ENCODE data around the gene SLC18A3.

The SLC18A3 gene

GRCh38 chr10:49653273-49653929 lies 43.3 kb downstream of the SLC18A3 start:
- DNase-seq: no peak

- no peak for DNase-seq
Observed at GRCh38 chr10:49654036-49654693, 44.1 kb downstream of the SLC18A3 start.

DNA sequence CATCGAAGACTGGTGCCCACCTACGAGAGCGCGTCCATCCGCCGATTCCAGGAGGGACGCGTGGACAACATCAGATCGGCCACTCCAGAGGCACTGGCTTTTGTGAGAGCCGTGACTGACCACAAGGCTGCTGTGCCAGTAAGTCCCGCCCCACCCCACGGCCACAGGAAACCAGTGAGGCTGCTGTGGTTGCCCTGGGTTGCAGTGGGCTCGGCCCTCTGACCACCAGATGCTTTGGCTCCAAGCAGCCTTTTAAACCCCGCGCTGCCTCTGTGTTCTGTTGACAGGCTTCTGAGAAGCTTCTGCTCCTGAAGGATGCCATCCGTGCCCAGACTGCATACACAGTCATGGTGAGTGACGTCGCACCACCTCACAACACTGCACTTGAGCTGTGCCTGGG lies 45.0 kb downstream of the SLC18A3 start:
- DNase-seq: no peak

- no peak for DNase-seq
Observed at GRCh38 chr10:49656845-49657493, 46.9 kb downstream of the SLC18A3 start.

- no peak for DNase-seq
Observed at GRCh38 chr10:49657606-49658005, 47.5 kb downstream of the SLC18A3 start.

DNA sequence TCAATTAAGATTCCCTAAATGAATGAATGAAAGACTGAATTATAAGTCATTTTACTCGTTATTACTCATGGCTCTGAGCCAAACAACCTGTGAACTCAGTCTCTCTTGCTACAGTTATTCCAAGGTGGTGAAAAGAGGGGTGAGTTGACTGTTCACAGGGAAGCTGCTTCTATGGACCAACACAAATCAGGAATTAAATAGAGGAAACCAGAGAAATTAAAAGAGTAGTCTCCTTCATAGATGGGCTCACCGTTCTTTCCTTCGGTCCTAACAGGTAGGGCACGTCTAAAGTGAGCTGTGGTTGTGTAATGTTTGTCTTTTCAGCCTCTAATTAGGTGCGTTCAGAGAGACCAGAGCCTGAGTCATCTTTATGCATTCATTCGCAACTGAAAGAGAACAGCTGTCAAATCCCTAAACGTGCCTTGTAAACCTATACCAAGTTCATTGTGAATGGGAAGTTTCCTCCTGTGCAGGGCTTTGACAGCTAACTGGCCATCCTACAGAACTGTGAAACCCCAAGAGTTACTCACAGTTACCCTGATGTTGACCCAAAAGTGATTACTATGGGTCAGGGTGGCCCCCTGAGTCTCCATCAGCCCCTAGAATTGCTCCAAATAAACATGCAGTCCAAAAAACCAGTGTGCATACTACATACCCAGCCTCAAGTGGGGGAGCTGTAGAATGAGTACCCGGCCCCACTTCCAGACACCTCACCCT lies 51.2 kb downstream of the SLC18A3 start:
- DNase-seq: no peak

Data from activated naive CD4-positive, alpha-beta T cell treated with anti-CD3 and anti-CD28 coated beads, Interleukin-2, amount 50 U/mL, for 16 hours (primary cell).